ENCODE results near the gene MEDAG.

Gene MEDAG

DNA sequence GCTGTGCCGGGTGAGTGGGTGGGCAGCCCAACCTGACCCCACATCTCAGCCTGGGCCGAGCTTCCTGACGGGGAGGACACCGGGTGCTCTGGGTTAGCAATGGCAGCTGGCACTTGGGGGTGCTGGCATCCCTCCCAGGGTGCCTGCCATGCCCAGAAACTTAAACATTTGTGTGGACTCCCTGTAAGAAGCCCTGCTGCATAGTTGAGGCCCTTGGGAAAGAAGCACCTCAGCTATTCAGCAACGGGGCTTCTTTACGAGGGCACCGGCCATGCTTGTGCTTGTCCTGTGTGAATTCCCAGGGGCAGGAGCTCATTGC, 33.8 kb upstream of the MEDAG start:
- H3K9me3 ChIP-seq (ENCODE audit: control insufficient read depth in 5 of 5, low read length in 5 of 5), result no peaks in the 10 kb centered on the region
- peaks cover 4 to 57% (median 49%) of the 10 kb centered on the region in 5 donors for H3K4me1 ChIP-seq (ENCODE audit: control insufficient read depth in 5 of 5, insufficient read depth in 5 of 5, low read length in 5 of 5)
- no peak overlapping the region for H3K9ac ChIP-seq (ENCODE audit: low read length in 5 of 5)
- no peaks in the 10 kb centered on the region for H3K36me3 ChIP-seq (ENCODE audit: control insufficient read depth in 5 of 5, insufficient read depth in 5 of 5, low read length in 5 of 5)
- peak overlapping the region; percentile 52 for H3K27ac ChIP-seq (ENCODE audit: low read depth, low read length)
- H3K27me3 ChIP-seq (ENCODE audit: control insufficient read depth in 5 of 5, insufficient read depth in 4 of 5, low read length in 5 of 5), result peaks cover 0 to 3% (median 0%) of the 10 kb centered on the region in 5 donors
- H3K4me3 ChIP-seq (ENCODE audit: low read depth in 1 of 5, low read length in 5 of 5), result no peak overlapping the region

DNA sequence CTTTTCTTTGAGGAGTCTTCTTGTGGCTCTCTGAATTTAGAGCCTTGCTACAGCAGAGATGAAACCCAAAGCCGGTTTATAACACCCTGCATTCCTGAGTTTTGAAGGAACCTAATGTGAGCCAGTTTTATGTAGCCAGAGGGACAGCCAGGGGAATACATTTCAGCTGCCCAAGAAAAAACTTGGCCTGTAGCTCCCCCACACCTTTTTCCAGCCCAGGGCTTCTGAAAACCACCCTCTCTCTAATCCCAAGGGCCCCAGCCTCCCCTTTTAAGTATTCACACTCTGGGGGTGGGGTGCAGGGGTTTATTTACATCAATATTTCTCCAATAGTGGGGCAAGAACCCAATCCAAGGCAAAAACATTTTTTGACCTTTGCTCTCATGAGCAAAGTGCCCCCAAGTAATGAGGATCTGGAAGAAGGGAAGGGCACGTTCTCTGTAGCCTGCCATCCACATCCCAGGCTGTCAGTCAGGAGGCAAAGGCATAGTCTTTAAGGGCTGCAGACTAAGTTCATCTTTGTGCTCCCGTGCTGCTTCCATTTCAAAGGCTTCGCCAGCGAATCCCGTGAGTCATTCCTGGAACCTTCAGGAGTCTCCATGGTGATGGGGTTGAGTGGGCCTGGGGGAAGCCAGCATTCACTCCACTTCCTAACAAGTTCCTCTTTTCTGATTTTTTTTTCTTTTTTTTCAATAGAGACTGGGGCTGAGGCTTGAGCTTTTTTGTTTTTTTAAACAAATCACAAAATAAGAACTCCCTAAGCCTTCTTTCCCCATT, 33.2 kb upstream of the MEDAG start:
- Histone ChIP-seq H3K4me1 (ENCODE audit: control insufficient read depth in 5 of 5, insufficient read depth in 5 of 5, low read length in 5 of 5) (peaks cover 4 to 50% (median 45%) of the 10 kb centered on the region in 5 donors), H3K27ac (ENCODE audit: low read depth, low read length) (peak overlapping the region; percentile 52), H3K4me3 (ENCODE audit: low read depth in 1 of 5, low read length in 5 of 5) (no peak overlapping the region), H3K36me3 (ENCODE audit: control insufficient read depth in 5 of 5, insufficient read depth in 5 of 5, low read length in 5 of 5) (no peaks in the 10 kb centered on the region), H3K9ac (ENCODE audit: low read length in 5 of 5) (no peak overlapping the region), H3K9me3 (ENCODE audit: control insufficient read depth in 5 of 5, low read length in 5 of 5) (no peaks in the 10 kb centered on the region), H3K27me3 (ENCODE audit: control insufficient read depth in 5 of 5, insufficient read depth in 4 of 5, low read length in 5 of 5) (peaks cover 0 to 3% (median 0%) of the 10 kb centered on the region in 5 donors)

DNA sequence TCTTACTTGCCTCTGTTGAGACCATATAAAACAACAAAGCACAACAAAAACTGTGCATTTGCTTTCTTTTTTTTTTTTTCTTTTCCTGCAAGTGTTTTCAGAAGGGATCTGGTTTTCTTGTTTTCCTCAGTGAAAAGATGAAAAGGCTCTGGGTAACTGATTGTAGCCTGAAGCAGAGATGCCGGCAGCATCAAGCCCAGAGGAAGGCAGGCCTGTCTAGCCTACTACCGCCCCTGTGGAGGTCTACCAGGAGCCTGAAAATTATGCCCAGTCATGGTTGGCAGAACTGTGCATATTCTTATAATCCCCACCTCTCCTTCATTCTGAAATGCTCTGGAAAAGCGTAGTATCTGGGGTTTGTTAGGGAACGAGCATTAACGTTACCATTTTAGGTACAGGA, 32.6 kb upstream of the MEDAG start:
- peaks cover 4 to 48% (median 45%) of the 10 kb centered on the region in 5 donors for H3K4me1 ChIP-seq (ENCODE audit: control insufficient read depth in 5 of 5, insufficient read depth in 5 of 5, low read length in 5 of 5)

DNA sequence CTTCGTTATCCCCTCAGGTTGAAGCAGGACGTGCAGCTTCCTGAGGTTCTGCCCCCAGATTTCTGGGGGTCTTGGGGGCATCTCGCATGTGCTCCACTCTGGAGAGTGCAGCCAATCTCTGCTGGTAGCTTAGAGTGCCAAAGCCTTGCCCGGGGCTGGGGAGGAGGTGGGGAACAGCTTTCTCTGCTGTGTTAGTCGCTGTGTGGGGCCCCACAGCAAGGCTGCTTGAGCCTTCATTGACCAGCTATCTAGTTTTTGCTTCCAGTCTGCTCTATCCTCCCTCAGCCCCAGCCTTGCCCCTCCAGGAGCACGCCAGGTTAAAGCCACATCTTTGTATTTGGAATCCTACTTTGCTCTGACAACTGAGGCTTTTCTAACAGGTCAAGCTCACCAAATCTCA, 32.0 kb upstream of the MEDAG start:
- no peaks in the 10 kb centered on the region for H3K36me3 ChIP-seq (ENCODE audit: control insufficient read depth in 5 of 5, insufficient read depth in 5 of 5, low read length in 5 of 5)
- H3K9ac ChIP-seq (ENCODE audit: low read length in 5 of 5), result no peak overlapping the region
- H3K27me3 ChIP-seq (ENCODE audit: control insufficient read depth in 5 of 5, insufficient read depth in 4 of 5, low read length in 5 of 5), result peaks cover 0 to 3% (median 0%) of the 10 kb centered on the region in 5 donors
- H3K4me3 ChIP-seq (ENCODE audit: low read depth in 1 of 5, low read length in 5 of 5), result no peak overlapping the region
- peak overlapping the region; percentile 52 for H3K27ac ChIP-seq (ENCODE audit: low read depth, low read length)
- peaks cover 4 to 44% (median 40%) of the 10 kb centered on the region in 5 donors for H3K4me1 ChIP-seq (ENCODE audit: control insufficient read depth in 5 of 5, insufficient read depth in 5 of 5, low read length in 5 of 5)
- H3K9me3 ChIP-seq (ENCODE audit: control insufficient read depth in 5 of 5, low read length in 5 of 5), result no peaks in the 10 kb centered on the region

More for the DNA sequence above, 32.6 kb upstream of the MEDAG start:
- Histone ChIP-seq H3K27ac (ENCODE audit: low read depth, low read length) (peak overlapping the region; percentile 52), H3K4me3 (ENCODE audit: low read depth in 1 of 5, low read length in 5 of 5) (no peak overlapping the region), H3K9me3 (ENCODE audit: control insufficient read depth in 5 of 5, low read length in 5 of 5) (no peaks in the 10 kb centered on the region), H3K9ac (ENCODE audit: low read length in 5 of 5) (no peak overlapping the region), H3K27me3 (ENCODE audit: control insufficient read depth in 5 of 5, insufficient read depth in 4 of 5, low read length in 5 of 5) (peaks cover 0 to 3% (median 0%) of the 10 kb centered on the region in 5 donors), H3K36me3 (ENCODE audit: control insufficient read depth in 5 of 5, insufficient read depth in 5 of 5, low read length in 5 of 5) (no peaks in the 10 kb centered on the region)

DNA sequence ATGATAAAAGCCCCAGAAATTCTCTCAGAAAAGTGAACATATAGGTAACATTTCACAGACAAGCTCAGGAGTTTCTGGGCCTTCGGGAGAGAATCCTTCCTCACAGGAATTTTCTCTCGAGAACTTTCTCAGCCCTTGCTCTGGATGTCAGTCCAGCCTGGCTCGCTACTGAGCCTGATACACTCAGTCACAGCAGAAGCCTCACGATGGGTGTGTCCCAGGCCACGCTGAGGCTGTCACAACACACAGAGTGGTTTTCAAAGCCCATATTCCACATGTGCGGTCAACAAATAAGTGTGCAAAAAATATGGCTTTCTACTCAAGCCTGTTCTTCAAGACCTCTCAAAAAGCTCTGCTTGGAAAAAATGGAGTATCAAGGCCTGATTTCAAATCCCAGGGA, 31.5 kb upstream of the MEDAG start:
- H3K36me3 ChIP-seq (ENCODE audit: control insufficient read depth in 5 of 5, insufficient read depth in 5 of 5, low read length in 5 of 5), result no peaks in the 10 kb centered on the region
- no peak overlapping the region for H3K4me3 ChIP-seq (ENCODE audit: low read depth in 1 of 5, low read length in 5 of 5)
- H3K4me1 ChIP-seq (ENCODE audit: control insufficient read depth in 5 of 5, insufficient read depth in 5 of 5, low read length in 5 of 5), result peaks cover 2 to 39% (median 37%) of the 10 kb centered on the region in 5 donors
- no peak overlapping the region for H3K9ac ChIP-seq (ENCODE audit: low read length in 5 of 5)
- peak overlapping the region; percentile 52 for H3K27ac ChIP-seq (ENCODE audit: low read depth, low read length)
- H3K9me3 ChIP-seq (ENCODE audit: control insufficient read depth in 5 of 5, low read length in 5 of 5), result no peaks in the 10 kb centered on the region
- peaks cover 0 to 3% (median 0%) of the 10 kb centered on the region in 5 donors for H3K27me3 ChIP-seq (ENCODE audit: control insufficient read depth in 5 of 5, insufficient read depth in 4 of 5, low read length in 5 of 5)

DNA sequence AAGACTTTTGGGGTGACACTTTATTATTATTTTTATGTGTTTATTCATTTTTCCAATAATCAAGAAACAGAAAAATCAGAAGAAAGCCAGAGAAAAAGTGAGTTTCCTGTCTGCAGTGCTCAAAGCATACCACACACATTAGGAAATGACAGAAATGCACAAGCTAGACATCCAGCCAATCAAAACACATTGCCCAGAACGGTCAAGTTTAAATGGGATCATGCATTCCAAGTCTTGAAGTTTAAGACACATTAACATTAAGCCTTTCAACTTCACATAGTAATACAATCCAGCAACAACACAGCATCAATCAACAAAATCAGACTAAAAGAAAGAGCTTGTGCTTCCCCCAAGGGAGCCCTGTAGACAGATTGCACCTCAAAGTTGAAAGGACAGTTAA, 28.7 kb upstream of the MEDAG start:
- Histone ChIP-seq H3K27me3 (ENCODE audit: control insufficient read depth in 5 of 5, insufficient read depth in 4 of 5, low read length in 5 of 5) (peaks cover 0 to 3% (median 0%) of the 10 kb centered on the region in 5 donors), H3K36me3 (ENCODE audit: control insufficient read depth in 5 of 5, insufficient read depth in 5 of 5, low read length in 5 of 5) (no peaks in the 10 kb centered on the region), H3K9ac (ENCODE audit: low read length in 5 of 5) (no peak overlapping the region), H3K4me3 (ENCODE audit: low read depth in 1 of 5, low read length in 5 of 5) (no peak overlapping the region), H3K9me3 (ENCODE audit: control insufficient read depth in 5 of 5, low read length in 5 of 5) (no peaks in the 10 kb centered on the region), H3K27ac (ENCODE audit: low read depth, low read length) (no peak overlapping the region), H3K4me1 (ENCODE audit: control insufficient read depth in 5 of 5, insufficient read depth in 5 of 5, low read length in 5 of 5) (peaks cover 8 to 39% (median 35%) of the 10 kb centered on the region in 5 donors)

DNA sequence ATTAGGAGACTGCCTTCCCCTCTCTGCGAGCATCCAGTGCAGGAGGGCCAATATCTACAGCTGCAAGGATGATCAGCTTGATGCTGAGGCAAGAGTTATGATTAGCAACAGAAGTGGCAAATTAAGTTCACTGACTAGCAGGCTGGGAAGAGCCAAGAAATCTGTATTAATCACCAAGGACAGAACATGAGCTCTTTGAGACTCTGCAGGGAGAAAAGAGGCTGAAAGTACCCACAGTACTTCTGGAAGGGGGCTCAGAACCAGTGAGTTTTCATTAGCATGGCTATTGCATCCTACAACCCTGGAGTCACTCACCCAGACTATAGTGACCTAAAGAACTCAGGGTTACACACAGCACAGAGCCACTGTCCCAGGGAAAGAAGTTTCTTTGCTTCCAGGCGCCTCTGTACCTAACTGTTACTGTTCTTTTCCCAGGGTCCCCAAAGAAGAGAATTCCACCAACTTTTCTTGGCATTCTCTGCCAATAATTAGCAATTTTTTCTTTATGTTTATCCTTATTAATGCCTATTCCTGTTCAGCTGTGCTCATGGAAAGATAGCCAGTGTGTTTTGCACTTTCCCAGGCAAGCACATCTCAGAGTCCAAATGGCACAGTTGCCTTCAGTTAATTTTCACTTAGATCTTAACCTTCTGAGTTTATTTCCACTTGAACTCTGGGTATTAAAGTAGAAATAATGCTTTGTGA, 25.8 kb upstream of the MEDAG start:
- H3K27me3 ChIP-seq (ENCODE audit: control insufficient read depth in 5 of 5, insufficient read depth in 4 of 5, low read length in 5 of 5), result no peaks in the 10 kb centered on the region
- H3K4me1 ChIP-seq (ENCODE audit: control insufficient read depth in 5 of 5, insufficient read depth in 5 of 5, low read length in 5 of 5), result peaks cover 8 to 25% (median 23%) of the 10 kb centered on the region in 5 donors

DNA sequence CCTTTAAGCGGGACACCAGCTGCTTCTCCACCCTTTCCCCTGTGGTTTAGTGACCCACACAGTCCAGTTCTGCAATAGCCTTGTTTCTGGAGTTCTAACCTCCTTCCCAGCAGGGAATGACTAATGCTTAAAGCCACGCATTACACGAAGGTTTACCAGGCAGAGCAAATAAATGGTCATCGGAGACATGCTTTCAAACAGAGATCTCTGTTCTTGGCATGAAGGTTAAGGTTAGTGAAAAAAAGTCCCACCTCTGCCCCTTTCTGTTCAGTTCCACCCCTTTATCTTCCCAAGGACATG, 25.3 kb upstream of the MEDAG start:
- no peak overlapping the region for H3K4me3 ChIP-seq (ENCODE audit: low read depth in 1 of 5, low read length in 5 of 5)
- peaks cover 0 to 5% (median 0%) of the 10 kb centered on the region in 5 donors for H3K9me3 ChIP-seq (ENCODE audit: control insufficient read depth in 5 of 5, low read length in 5 of 5)
- peak overlapping the region in 1 of 5 donors; percentile 58 for H3K9ac ChIP-seq (ENCODE audit: low read length in 5 of 5)
- H3K36me3 ChIP-seq (ENCODE audit: control insufficient read depth in 5 of 5, insufficient read depth in 5 of 5, low read length in 5 of 5), result no peaks in the 10 kb centered on the region
- peak overlapping the region; percentile 71 for H3K27ac ChIP-seq (ENCODE audit: low read depth, low read length)
- no peaks in the 10 kb centered on the region for H3K27me3 ChIP-seq (ENCODE audit: control insufficient read depth in 5 of 5, insufficient read depth in 4 of 5, low read length in 5 of 5)
- peaks cover 8 to 25% (median 23%) of the 10 kb centered on the region in 5 donors for H3K4me1 ChIP-seq (ENCODE audit: control insufficient read depth in 5 of 5, insufficient read depth in 5 of 5, low read length in 5 of 5)

More for the DNA sequence above, 25.8 kb upstream of the MEDAG start:
- H3K9me3 ChIP-seq (ENCODE audit: control insufficient read depth in 5 of 5, low read length in 5 of 5), result peaks cover 0 to 5% (median 0%) of the 10 kb centered on the region in 5 donors
- peak overlapping the region; percentile 71 for H3K27ac ChIP-seq (ENCODE audit: low read depth, low read length)
- H3K36me3 ChIP-seq (ENCODE audit: control insufficient read depth in 5 of 5, insufficient read depth in 5 of 5, low read length in 5 of 5), result no peaks in the 10 kb centered on the region
- peak overlapping the region in 1 of 5 donors; percentile 55 for H3K9ac ChIP-seq (ENCODE audit: low read length in 5 of 5)
- H3K4me3 ChIP-seq (ENCODE audit: low read depth in 1 of 5, low read length in 5 of 5), result peak overlapping the region in 1 of 5 donors; percentile 19

DNA sequence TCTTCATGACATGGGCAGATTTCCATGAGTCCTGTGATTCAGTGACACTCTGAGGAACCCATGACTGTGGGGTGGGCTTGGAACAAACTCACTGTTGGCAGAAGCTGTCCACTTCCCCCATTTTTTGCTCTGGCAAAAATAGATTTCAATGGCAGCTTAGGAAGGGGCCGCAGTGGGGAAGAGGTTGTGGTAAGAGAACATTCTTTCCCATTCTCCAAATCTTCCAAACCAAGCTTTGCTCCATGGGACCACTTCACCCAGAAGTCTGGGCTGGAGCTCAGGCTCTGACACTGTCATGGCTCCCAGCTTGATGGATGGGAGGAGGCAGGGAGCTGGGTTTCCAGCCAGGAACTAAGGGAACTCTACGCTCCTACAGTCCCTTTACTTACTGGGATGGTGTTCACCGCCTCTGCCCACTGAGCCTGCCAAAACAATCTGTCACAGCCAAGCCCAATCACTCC, 24.9 kb upstream of the MEDAG start:
- Histone ChIP-seq H3K4me3 (ENCODE audit: low read depth in 1 of 5, low read length in 5 of 5) (peak overlapping the region in 1 of 5 donors; percentile 9), H3K27me3 (ENCODE audit: control insufficient read depth in 5 of 5, insufficient read depth in 4 of 5, low read length in 5 of 5) (no peaks in the 10 kb centered on the region), H3K9me3 (ENCODE audit: control insufficient read depth in 5 of 5, low read length in 5 of 5) (peaks cover 0 to 5% (median 0%) of the 10 kb centered on the region in 5 donors), H3K36me3 (ENCODE audit: control insufficient read depth in 5 of 5, insufficient read depth in 5 of 5, low read length in 5 of 5) (no peaks in the 10 kb centered on the region), H3K27ac (ENCODE audit: low read depth, low read length) (peak overlapping the region; percentile 71), H3K4me1 (ENCODE audit: control insufficient read depth in 5 of 5, insufficient read depth in 5 of 5, low read length in 5 of 5) (peaks cover 8 to 25% (median 23%) of the 10 kb centered on the region in 5 donors), H3K9ac (ENCODE audit: low read length in 5 of 5) (peak overlapping the region in 2 of 5 donors; percentile 14 to 58)
